Testis (tissue), 2 donors: Measurements from ENCODE around the gene APIP.

Experiments used
- CTCF ChIP-seq, 3 experiments: fragments of 450-650 bp in 2 of 3; fragments of 200-600 bp in 1 of 3; sonication (generic) in 1 of 3; IDR thresholded peaks; one replicate each; pipeline ENCODE4 v1.5.1; 2016 to 2019; ENCODE audit warnings: antibody characterized with exemption in 3 of 3, mild to moderate bottlenecking in 2 of 3, moderate library complexity in 1 of 3
- POLR2A ChIP-seq: fragments of 450-650 bp; IDR thresholded peaks from one replicate; pipeline ENCODE4 v1.6.1; 2017; ENCODE audit warnings: antibody characterized with exemption, mild to moderate bottlenecking, moderate library complexity

GRCh38 chr11:34899633-34900016, 16.6 kb downstream of the APIP start:
- no peak for TF ChIP-seq CTCF (IDR thresholded peaks at IDR 0.05)
- no peak for TF ChIP-seq POLR2A
